ENCODE data around the gene EPHA5. TPM values are rescaled to one million over a fixed set of nuclear protein-coding genes. Genes with fewer than 3 reads are reported as not detected.

Gene EPHA5
- total RNA-seq, 1 experiment from 2014 or later = 0.11 TPM

- intact Hi-C loops (cut with micrococcal nuclease; ENCODE audit: unreplicated experiment) = no loop called here
- no peak overlapping the region for H3K4me3 ChIP-seq (ENCODE audit: low read depth, low read length)
- no peak for TF ChIP-seq CTCF (IDR thresholded peaks at IDR 0.05; ENCODE audit: insufficient read depth in 1 of 2, low read depth in 1 of 2, low read length in 1 of 2, severe bottlenecking in 1 of 2, unreplicated experiment in 1 of 2)
- H3K27me3 ChIP-seq (replicated peaks; ENCODE audit: control insufficient read depth, insufficient read depth, low read length) = no peaks in the 10 kb centered on the region
- no peaks in the 10 kb centered on the region for H3K36me3 ChIP-seq (ENCODE audit: control insufficient read depth, insufficient read depth, low read length)
- H3K27me3 Mint-ChIP-seq (ENCODE audit: insufficient read depth, unreplicated experiment) = peaks cover 4% of the 10 kb centered on the region
- H3K4me3 Mint-ChIP-seq (ENCODE audit: unreplicated experiment) = no peak overlapping the region
- H3K4me1 ChIP-seq = no peaks in the 10 kb centered on the region
- no peaks in the 10 kb centered on the region for H3K36me3 Mint-ChIP-seq (ENCODE audit: insufficient read depth, unreplicated experiment)
- no peak for DNase-seq
- BruUV-seq (replicated peaks) = no TSS peak
- H3K9me3 Mint-ChIP-seq (ENCODE audit: unreplicated experiment) = no peaks in the 10 kb centered on the region
- ChIA-PET CTCF (no interaction called here), POLR2A (no interaction called here)
- H3K27ac Mint-ChIP-seq (ENCODE audit: unreplicated experiment) = no peak overlapping the region
- H3K4me1 Mint-ChIP-seq (ENCODE audit: low read depth, unreplicated experiment) = no peaks in the 10 kb centered on the region
- no peaks in the 10 kb centered on the region for H3K9me3 ChIP-seq
These were observed 213.7 kb downstream of the EPHA5 start for GRCh38 chr4:65456579-65456978.

- no peak overlapping the region for H3K4me3 ChIP-seq (ENCODE audit: low read depth, low read length)
- no peaks in the 10 kb centered on the region for H3K36me3 Mint-ChIP-seq (ENCODE audit: insufficient read depth, unreplicated experiment)
- no peak for DNase-seq
- ChIA-PET POLR2A (no interaction called here), CTCF (no interaction called here)
- H3K9me3 ChIP-seq = no peaks in the 10 kb centered on the region
- no peaks in the 10 kb centered on the region for H3K4me1 Mint-ChIP-seq (ENCODE audit: low read depth, unreplicated experiment)
- BruUV-seq (replicated peaks) = no TSS peak
- H3K9me3 Mint-ChIP-seq (ENCODE audit: unreplicated experiment) = no peaks in the 10 kb centered on the region
- H3K4me1 ChIP-seq = no peaks in the 10 kb centered on the region
- H3K36me3 ChIP-seq (ENCODE audit: control insufficient read depth, insufficient read depth, low read length) = no peaks in the 10 kb centered on the region
- no peaks in the 10 kb centered on the region for H3K27me3 ChIP-seq (replicated peaks; ENCODE audit: control insufficient read depth, insufficient read depth, low read length)
- peaks cover 3% of the 10 kb centered on the region for H3K27me3 Mint-ChIP-seq (ENCODE audit: insufficient read depth, unreplicated experiment)
- intact Hi-C loops (cut with micrococcal nuclease; ENCODE audit: unreplicated experiment) = no loop called here
- H3K4me3 Mint-ChIP-seq (ENCODE audit: unreplicated experiment) = no peak overlapping the region
- H3K27ac Mint-ChIP-seq (ENCODE audit: unreplicated experiment) = no peak overlapping the region
- no peak for TF ChIP-seq CTCF (IDR thresholded peaks at IDR 0.05; ENCODE audit: insufficient read depth in 1 of 2, low read depth in 1 of 2, low read length in 1 of 2, severe bottlenecking in 1 of 2, unreplicated experiment in 1 of 2)
These were observed 216.9 kb downstream of the EPHA5 start for GRCh38 chr4:65453398-65453797.

- Mint-ChIP-seq H3K27ac (ENCODE audit: unreplicated experiment) (no peak overlapping the region), H3K4me3 (ENCODE audit: unreplicated experiment) (no peak overlapping the region)
- POLR2A ChIA-PET = no interaction called here
These were observed 219.4 kb downstream of the EPHA5 start for GRCh38 chr4:65450899-65451298.

More at GRCh38 chr4:65450899-65451298, 219.4 kb downstream of the EPHA5 start:
- Histone ChIP-seq H3K9me3 (no peaks in the 10 kb centered on the region), H3K36me3 (ENCODE audit: control insufficient read depth, insufficient read depth, low read length) (no peaks in the 10 kb centered on the region), H3K4me1 (no peaks in the 10 kb centered on the region), H3K27me3 (replicated peaks; ENCODE audit: control insufficient read depth, insufficient read depth, low read length) (no peaks in the 10 kb centered on the region), H3K4me3 (ENCODE audit: low read depth, low read length) (no peak overlapping the region)
- CTCF ChIA-PET = no interaction called here
- DNase-seq = no peak
- Mint-ChIP-seq H3K36me3 (ENCODE audit: insufficient read depth, unreplicated experiment) (no peaks in the 10 kb centered on the region), H3K4me1 (ENCODE audit: low read depth, unreplicated experiment) (no peaks in the 10 kb centered on the region), H3K27me3 (ENCODE audit: insufficient read depth, unreplicated experiment) (no peaks in the 10 kb centered on the region), H3K9me3 (ENCODE audit: unreplicated experiment) (no peaks in the 10 kb centered on the region)
- TF ChIP-seq CTCF (IDR thresholded peaks at IDR 0.05; ENCODE audit: insufficient read depth in 1 of 2, low read depth in 1 of 2, low read length in 1 of 2, severe bottlenecking in 1 of 2, unreplicated experiment in 1 of 2) = no peak
- intact Hi-C loops (cut with micrococcal nuclease; ENCODE audit: unreplicated experiment) = no loop called here
- no TSS peak for BruUV-seq (replicated peaks)
